NCI-H2029 treated with DMSO at 0.1 percent for 48 hours (cell line): Measurements from ENCODE around the gene COG6.
A peak's percentile ranks its signal among the peaks of the same experiment; 100 is the strongest.

ENCODE experiments used
- DNase-seq: peaks from one replicate; lab custom pipeline; 2025; lab: John Stamatoyannopoulos, UW

Gene COG6

DNA sequence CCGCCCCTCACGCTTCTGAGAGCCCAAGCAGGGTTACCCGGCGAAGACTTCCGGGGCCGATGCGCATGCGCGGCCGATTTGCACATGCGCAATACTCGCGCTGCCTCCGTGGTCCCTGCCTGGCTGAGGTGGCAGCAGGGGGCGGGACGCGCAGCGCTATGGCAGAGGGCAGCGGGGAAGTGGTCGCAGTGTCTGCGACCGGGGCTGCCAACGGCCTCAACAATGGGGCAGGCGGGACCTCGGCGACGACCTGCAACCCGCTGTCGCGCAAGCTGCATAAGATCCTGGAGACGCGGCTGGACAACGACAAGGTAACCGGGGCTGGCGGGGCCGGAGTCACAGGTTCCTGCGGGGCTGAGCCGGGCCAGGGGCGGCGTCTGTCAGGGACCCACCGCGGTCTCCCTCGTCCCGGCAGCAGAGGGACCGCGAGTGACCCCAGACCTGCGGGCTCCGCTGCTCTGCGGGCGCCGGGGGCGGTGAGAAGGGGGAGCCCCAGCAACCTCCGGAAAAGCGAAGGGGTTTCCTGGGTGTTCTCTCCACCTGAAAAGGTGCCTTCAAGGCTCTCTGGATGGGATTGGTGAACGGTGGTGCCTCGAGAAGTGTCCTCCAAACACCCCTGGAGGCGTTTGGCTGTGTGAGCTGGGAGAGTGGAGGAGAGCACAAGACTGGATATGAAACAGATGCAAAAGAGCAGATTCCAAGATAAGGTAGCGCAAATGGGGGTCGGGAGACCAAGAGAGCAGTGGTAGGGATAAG lies at the start of gene COG6:
COG6 (plus strand) TSS at position 94 of the 756 bp plus-strand sequence; CDS start at position 159, 65 bp downstream.
- DNase-seq = peak; percentile 21

DNA sequence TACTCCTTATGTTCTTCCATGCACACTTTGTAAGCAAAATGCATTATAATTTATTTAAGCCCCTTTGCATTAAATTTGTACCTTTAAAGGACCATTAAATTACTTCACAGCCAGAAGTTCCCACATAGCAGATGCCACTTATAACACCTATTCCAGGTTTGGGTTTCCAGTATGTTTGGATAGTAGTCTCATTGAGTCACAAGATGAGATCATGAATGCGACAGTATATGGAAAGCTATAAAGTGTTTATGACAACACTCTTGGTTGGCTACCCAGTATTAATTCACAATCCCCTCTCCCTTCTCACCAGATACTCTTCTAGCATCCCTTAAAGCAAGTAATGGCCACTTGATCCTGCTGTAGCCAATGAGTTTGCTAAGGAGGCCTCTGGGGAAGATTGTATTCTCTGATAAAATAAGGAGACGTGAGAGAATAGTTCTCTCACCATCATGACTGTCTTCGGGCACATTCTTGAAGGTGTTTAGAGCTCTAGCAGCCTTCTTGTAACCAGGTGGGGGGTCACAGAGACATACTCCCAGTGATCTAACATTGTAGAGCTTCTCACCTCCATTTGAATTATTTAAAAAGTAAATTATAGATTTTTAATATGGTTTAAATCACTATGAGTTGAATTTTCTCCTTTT lies 49.7 kb upstream of the COG6 start:
- no peak for DNase-seq

DNA sequence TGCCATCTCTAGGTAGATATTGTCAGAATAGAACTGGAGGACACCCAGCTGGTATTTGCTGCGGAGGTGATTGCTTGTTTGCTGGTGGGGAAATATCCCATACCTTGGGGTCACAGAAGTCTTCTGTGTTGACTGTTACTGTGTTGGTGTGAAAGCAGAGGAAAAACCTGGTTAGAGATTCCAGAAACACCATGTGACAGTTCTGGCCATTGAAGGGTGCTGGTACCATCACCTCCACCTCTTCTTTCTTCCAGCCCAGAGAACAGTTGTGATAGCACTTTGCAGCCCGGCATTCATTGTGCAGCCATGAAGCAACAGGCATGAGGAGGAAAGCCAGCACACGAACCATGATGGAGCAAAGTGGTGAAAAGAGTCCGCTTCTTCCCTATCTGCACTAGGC lies 47.6 kb upstream of the COG6 start:
- DNase-seq = no peak

DNA sequence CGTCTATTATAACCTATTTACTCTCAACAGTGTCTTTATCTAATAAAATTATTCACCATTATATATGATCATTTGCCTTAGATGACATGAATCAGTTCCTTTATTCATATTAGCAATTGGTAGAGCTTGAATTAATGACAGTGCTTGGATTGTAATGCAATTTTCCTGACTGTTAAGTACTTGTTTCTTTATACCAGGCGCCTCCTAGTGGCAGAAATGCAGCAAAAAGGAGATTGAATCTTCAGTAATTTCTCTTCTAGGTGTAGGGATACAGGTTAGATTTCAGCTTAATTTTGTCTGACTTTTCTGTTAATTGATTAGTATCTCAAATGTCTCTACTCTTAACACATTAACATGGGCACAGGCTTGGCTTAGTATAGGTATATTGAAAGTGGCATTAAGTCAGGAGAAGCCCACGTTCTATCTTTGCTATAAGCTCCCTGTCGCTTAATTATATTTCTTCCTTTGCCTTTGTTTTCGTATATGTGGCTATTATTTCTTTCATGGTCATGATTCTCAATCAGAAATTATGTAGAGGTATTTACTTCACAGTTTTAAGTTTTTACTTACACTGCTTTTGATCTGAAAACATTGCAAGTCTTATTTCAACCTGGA lies 43.3 kb upstream of the COG6 start:
- DNase-seq = peak; percentile 31

DNA sequence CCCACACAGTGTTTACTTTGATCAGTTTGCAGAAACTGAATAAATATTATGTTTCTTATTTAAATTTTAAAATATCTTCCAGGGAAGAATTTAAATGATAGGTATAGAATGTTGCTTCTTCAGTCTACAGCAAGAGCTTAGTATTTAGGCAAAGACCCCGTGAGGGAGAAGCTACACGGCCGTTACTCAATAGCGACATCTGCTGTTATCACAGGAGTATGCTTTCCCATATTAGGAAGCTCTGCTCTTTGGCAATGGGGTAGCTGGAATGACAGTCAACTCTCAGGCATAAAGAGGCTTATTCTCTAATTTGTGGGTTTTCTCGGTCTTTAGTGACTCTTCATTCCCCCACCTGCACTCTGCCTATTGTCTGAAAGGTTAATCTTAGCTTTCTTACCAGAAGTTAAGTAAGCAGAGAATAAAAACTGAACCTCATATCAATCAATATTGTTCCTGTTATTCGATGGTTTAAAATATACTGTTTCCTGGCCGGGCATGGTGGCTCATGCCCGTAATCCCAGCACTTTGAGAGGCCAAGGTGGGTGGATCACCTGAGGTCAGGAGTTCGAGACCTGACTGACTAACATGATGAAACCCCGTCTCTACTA lies 39.3 kb upstream of the COG6 start:
- DNase-seq = peak; percentile 21

DNA sequence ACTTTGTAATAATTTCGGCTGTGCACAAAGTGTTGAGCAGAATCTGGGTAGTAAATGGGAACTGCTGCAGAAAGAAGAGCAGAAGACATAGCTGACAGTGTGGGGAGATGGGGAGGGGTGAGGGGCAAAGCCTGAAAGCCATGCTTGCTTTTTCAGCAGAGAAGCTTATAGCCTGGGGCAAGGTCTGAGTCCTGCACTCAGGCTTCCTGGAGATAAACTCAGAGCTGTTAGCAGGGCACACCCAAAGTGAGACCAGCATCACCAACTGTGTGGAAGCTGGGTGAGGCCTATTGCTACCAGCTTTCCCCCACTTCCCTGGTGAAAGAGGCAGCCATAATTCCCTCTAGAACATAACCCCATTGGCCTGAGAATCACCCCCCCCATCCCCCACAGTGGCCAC lies 36.9 kb upstream of the COG6 start:
- no peak for DNase-seq

DNA sequence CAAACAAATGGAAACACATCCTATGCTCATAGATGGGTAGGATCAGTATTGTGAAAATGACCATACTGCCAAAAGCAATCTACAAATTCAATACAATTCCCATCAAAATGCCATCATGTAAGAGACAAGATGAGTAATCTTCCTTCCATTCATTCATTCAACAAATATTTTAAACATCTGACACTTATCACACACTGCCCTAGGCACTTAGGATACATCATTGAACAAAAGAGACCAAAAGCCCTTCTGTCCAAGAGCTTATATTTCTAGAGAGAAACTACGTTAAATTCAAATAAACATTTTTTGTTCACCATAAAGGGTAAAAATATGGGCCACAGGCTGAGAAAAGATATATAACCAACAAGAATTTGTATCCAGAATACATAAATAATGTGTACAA lies 32.0 kb upstream of the COG6 start:
- no peak for DNase-seq

DNA sequence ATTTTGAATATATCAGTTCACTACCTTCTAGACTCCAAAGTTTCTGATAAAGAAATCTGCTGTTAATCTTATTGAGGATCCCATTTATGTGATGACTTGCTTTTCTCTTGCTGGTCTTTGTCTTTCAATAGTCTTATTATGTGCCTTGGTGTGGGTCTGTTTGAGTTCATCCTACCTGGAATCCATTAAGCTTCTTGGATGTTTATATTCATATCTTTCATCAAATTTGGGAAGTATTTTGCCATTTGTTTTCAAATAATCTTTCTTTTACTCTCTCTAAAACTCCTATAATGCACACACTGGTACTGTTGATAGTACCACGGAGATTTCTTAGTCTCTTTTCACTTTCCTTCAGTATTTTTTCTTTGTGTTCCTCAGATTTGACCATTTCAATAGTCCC lies 24.2 kb upstream of the COG6 start:
- no peak for DNase-seq

DNA sequence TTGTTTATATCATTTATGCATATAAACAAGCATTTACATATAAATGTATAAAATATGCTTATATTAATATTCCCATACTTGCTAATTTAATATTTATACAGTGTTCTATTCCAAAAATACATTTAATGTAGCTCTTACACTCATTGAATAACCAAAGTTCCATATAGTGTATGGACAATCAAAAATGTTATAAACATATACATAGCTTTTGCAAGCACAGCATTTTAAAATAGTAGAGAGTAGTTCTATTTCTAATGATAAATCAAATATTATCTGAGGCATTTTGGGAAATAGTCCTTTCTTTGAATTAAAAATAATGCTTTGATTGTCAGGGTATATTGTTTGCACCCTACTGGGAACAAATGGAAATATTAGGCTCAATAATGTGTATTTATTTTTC lies 22.5 kb upstream of the COG6 start:
- no peak for DNase-seq

DNA sequence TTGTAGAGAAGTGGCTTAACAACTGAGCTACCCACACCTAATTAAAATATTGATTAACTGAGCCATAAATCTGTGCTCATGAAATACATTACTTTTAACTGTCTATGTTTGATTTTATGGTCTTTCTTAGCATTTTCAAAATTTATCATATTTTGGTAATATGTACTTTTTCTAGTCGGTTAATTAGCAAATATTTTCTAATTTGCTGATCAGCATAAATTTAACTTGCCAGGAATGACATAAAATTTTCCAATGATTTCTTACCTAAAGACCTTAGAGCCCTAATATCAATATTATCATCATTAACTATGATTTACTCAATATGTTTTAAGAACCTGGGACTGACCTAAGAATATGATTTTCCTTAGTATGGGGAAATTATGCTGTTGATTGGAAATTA lies 19.9 kb upstream of the COG6 start:
- DNase-seq = no peak

DNA sequence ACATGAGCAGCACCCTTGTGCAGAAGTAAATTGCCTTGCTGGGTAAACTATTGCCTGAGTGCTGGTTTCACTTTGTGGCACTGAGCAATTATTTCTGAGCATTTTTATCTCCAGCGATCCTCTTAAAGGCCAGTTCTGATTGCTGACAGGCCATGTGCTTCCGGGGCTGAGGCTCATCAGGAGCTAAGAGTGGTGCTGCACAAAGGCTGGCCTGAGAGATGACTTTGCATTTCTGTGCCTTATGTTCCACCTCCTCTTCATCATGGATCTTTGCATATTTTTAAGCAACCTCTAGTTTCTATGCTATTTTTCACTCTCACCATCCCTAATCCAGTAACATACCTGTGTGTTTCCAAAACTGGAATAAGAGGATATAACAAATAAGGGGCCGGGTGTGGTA lies 17.6 kb upstream of the COG6 start:
- no peak for DNase-seq

DNA sequence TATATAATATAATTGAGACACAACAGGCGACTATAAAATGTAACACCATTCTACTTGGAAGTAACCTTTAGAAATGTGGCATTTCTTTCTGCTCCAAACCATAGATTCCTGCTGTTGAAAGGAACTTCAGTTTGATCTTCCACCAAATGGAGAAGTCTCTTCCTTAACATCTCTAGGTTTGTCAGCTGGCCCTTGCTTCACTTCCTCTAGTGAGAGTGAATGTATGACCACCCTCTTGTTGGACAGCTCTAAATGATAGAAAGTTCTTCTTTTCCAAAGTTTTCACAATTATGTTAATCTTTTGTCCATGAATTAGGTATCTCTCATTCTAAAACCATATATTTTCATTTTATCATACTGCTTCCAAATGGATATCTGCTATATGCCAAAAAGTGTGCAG lies 13.8 kb upstream of the COG6 start:
- no peak for DNase-seq

DNA sequence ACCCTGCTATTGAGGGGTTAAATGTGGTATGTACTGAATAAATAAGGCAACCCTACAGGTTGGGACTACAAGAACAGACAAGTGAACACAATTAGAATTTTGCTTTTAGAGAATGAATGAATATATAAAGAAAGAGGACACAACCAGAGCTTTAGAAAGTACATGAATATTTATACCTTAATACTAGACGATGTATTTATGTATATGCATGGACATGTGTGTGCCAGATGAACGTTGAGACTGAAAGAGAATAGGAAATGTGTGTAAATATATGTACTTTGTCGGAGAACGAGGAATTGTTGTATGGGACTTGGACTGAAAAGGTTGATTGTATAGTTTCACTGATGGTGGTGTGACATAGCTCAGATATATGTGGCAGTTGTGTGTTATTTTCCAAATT lies 9.3 kb upstream of the COG6 start:
- no peak for DNase-seq

DNA sequence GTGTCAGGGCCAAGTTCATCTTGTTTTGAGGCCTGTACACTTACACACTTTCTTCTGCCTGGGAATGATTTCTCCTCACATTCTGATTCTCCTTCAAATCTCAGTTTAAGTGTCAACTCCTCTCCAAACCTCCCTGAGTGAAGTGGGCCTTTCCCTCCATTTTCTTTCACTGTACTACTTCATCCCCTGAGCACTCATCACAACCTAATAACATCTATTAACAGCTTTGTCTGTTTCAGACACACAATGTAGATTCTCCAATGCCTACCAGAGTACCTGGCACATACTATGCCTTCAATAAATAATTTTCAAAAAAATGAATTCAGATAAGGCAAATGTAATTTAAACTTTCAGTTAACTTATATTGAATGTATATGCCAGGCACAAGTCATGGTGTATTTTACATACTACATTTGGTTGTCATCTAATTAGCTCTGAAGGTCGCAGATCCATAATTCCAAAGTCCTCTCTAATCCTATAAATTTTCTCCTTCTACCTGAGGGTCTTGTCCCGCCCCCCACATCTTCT lies 357 bp upstream of the COG6 start:
- no peak for DNase-seq

DNA sequence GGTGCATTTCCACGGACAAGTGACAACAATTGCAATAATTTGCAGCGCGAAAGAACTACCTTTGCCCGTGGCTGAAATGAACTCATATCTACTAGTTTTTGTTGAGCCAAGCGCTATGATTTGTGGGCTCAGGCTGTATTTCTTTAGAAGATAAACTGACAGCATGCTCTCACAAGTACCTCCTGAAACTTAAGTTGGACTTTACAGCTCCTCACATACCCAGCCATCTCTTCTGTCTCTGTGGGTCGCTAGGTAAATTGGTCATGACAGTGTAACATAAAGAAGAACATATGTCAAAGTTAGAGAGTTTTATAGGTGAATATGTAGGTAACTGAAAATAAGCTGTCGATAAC lies 839 bp downstream of the COG6 start:
- no peak for DNase-seq

DNA sequence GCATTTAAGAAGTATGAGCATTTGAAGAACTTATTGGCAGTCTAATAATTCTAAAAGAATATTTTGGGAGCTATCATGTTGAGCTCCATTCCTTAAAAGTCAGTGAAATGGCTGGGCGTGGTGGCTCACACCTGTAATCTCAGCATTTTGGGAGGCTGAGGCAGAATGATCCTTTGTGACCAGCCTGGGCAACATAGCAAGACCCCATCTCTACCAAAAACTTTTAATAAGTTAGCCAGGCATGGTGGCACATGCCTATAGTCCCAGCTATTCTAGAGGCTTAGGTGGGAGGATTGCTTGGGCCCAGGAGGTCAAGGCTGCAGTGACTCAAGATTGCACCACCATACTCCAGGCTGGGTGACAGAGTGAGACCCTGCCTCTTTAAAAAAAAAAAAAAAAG lies 8.0 kb downstream of the COG6 start:
- DNase-seq = no peak

DNA sequence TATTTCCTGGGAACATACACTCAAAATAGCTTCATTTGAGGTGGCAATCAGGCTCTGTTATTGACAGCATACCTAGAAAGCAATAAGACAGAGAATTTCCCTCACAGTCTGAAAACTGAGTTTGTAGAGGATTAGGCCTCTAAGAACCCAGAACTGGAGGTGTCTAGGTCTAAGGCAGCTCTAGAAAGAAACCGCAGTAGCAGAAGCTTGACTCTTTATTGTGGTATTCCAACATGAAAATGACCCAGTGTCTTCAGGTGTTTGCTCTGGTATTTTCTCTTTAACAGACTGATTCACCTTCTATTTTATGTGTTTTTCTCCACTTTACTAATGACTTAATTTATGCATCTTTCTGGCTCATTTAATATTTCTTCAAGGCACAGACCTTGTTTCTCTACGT lies 8.5 kb downstream of the COG6 start:
- no peak for DNase-seq

DNA sequence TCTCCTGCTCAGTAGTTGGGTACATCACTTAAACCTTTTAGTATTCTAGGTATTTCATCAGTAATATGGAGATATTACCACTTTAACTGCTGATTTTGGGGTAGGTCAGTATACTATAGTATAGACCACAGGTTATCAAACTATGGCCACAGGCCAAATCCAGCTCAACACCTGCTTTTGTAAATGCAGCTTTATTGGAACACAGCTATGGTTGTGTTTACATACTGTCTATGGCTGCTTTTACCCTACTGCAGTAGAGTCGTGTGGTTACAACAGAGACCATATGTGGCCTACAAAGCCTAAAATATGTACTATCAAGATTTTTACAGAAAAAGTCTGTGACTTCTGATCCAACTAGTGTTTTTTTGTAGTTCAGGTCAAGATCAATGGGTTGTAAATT lies 10.3 kb downstream of the COG6 start:
- DNase-seq = no peak

DNA sequence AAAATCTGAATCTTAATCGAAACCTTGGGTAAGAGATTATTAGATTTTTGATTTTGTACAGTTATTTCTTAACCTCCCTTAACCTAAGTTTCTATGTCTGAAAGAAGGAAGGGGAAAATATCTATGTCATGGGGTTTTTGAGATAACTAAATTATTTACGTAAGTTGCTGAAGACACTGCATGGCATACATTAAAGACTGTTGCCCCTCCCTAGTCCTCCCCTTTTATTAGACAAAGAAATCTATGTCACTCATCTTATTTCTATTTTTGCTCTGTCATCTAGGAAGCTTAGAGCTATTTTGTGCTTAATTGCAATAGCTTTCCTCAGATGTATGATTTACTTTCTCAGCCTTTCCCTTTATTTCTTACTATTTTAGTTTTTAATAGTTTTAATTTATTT lies 15.0 kb downstream of the COG6 start:
- DNase-seq = no peak

DNA sequence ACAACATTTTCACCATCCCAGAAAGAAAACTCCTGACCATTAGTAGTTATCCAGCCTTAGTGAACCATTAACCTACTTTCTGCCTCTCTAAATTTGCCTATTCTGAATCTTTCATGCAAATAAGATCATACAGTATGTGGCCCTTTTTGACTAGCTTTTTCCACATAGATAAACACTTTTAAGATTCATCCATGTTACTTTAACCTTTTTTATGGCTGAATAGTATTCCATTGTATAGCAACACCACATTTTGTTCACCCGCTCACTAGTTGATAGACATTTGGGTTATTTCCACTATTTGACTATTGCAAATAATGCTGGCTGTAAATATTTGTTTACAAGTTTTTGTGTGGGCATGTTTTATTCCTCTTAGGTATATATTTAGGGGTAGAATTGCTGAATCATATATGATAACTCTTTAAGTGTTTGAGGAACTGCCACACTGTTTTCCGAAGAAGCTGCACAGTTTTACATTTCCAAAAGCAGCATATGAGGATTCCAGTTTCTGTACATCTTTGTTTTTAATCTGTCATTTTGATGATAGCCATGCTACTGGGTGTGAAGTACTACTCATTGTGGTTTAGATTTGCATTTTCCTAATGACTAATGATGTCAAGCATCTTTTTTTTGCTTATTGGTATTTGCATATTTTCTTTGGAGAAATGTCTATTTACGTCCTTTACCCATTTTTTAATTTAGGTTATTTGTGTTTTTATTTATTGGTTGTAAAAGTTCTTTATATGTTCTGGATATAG lies 17.1 kb downstream of the COG6 start:
- DNase-seq = no peak

DNA sequence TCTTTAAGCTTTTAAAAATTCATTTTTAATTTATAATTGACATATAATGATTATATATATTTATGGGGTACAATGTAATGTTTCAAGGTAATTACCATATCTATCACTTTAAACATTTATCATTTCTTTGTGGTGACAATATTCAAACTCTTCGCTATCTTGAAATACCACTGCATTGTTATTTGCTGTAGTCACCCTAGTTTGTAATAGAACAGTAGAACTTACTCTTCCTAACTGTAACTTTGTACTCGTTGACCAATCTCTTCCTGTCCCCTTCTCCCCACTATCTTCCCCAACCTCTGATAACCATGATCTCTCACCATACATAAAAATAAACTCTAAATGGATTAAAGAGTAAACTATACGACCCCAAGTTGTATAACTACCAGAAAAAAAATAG lies 20.4 kb downstream of the COG6 start:
- DNase-seq = no peak

DNA sequence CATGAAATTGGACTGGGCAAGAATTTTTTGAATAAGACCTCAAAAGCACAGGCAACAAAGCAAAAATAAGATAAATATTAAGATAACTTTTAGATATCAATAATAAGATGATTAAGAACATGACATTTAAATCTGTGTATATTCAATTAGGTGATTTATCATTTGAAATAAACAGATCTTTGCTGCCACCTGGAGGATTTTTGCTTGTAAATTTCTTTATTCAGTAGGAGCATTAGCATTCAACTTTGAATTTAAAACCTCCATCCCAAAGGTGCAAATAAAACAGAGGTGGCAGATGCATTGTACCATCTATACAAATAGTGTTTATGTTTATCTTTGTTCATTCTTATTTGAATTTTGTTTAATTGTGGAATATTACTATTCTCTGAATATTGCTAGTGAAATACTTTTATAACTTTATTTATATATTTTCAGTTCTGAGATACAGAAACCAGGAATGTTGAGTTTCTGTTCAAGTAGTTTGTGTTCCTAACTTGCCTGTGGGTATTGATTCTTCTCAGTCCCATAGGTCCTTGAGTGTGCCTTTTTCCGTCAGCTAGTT lies 20.9 kb downstream of the COG6 start:
- DNase-seq = peak; percentile 4
